ENCODE results near the gene CALD1.

GRCh38 chr7:134845461-134845860 is 66.0 kb downstream of the CALD1 start:
- no peak for TF ChIP-seq CTCF (IDR thresholded peaks at IDR 0.05)
- no peak for TF ChIP-seq EZH2phosphoT487 (IDR thresholded peaks at IDR 0.05)

All from neural progenitor cell (in vitro differentiated cells).